ES-I3 (cell line): Measurements from ENCODE around the gene KIF9.
"Not testable (repeated sequence)": the region's sequence is repeated elsewhere in the genome, so short reads cannot be mapped to it uniquely, and the experiment has no call there.

Experiments
- H3K36me3 ChIP-seq: 2 replicates; pipeline ENCODE4 v1.6.1; 2013; ENCODE audit warnings: mild to moderate bottlenecking, low read length, control low read depth, moderate library complexity; ENCODE audit not compliant: insufficient read depth
- H3K4me1 ChIP-seq: 2 replicates; pipeline ENCODE4 v1.6.1; 2013; ENCODE audit warnings: mild to moderate bottlenecking, control low read depth, low read length; ENCODE audit not compliant: insufficient read depth
- H3K9ac ChIP-seq: 2 replicates; pipeline ENCODE4 v1.6.1; 2013; ENCODE audit warnings: low read depth, mild to moderate bottlenecking, low read length, moderate library complexity
- H3K9me3 ChIP-seq: 2 replicates; pipeline ENCODE4 v1.6.1; 2013; ENCODE audit warnings: mild to moderate bottlenecking, low read length, moderate library complexity; ENCODE audit not compliant: control insufficient read depth, insufficient read depth

Gene KIF9

GRCh38 chr3:47282424-47283192, at the start of gene KIF9, which contains the start of gene KLHL18:
TSS of gene KIF9 (minus strand) at chr3:47282799. CDS start at chr3:47277374, 5,425 bp downstream.
TSS of gene KLHL18 (plus strand) at chr3:47282944. CDS start at chr3:47282966, 22 bp downstream.
- no peaks in the 10 kb centered on the region for H3K9me3 ChIP-seq
- H3K9ac ChIP-seq = peak within 1 kb of the TSS; percentile 78
- no peaks in the 10 kb centered on the region for H3K4me1 ChIP-seq
- no peaks in the 10 kb centered on the region for H3K36me3 ChIP-seq

GRCh38 chr3:47324278-47324865, 41.8 kb upstream of the KIF9 start:
- H3K9me3 ChIP-seq = no peaks in the 10 kb centered on the region
- peaks cover 15% of the 10 kb centered on the region for H3K36me3 ChIP-seq
- no peaks in the 10 kb centered on the region; the same call in 1 of the 2 replicates for H3K4me1 ChIP-seq
- H3K9ac ChIP-seq = no peak overlapping the region

- Histone ChIP-seq H3K36me3 (peaks cover 14% of the 10 kb centered on the region), H3K4me1 (no peaks in the 10 kb centered on the region; the same call in 1 of the 2 replicates), H3K9ac (no peak overlapping the region), H3K9me3 (no peaks in the 10 kb centered on the region)
Measured at GRCh38 chr3:47323431-47324277, 41.1 kb upstream of the KIF9 start.

- Histone ChIP-seq H3K9ac (no peak overlapping the region), H3K9me3 (no peaks in the 10 kb centered on the region), H3K4me1 (peaks cover 6% of the 10 kb centered on the region), H3K36me3 (peaks cover 11% of the 10 kb centered on the region)
Measured at GRCh38 chr3:47319956-47320355, 37.4 kb upstream of the KIF9 start.

- H3K4me1 ChIP-seq = peaks cover 13% of the 10 kb centered on the region
- no peaks in the 10 kb centered on the region for H3K9me3 ChIP-seq
- no peak overlapping the region for H3K9ac ChIP-seq
- H3K36me3 ChIP-seq = peaks cover 11% of the 10 kb centered on the region
Measured at GRCh38 chr3:47318916-47319315, 36.3 kb upstream of the KIF9 start.

- peaks cover 13% of the 10 kb centered on the region for H3K4me1 ChIP-seq
- H3K9me3 ChIP-seq, H3K9ac ChIP-seq, H3K36me3 ChIP-seq: not testable (repeated sequence)
Measured at GRCh38 chr3:47316151-47316550, 33.6 kb upstream of the KIF9 start.

- Histone ChIP-seq H3K36me3 (0 out of 2 replicates have a peak, but pooled peaks cover 2% of the 10 kb centered on the region), H3K4me1 (peaks cover 13% of the 10 kb centered on the region), H3K9ac (no peak overlapping the region), H3K9me3 (no peaks in the 10 kb centered on the region)
Measured at GRCh38 chr3:47315069-47315647, 32.6 kb upstream of the KIF9 start.

GRCh38 chr3:47314056-47314764, 31.6 kb upstream of the KIF9 start:
- no peaks in the 10 kb centered on the region for H3K36me3 ChIP-seq
- H3K9ac ChIP-seq = no peak overlapping the region
- peaks cover 13% of the 10 kb centered on the region for H3K4me1 ChIP-seq

GRCh38 chr3:47313341-47314055, 30.9 kb upstream of the KIF9 start:
- Histone ChIP-seq H3K4me1 (peaks cover 13% of the 10 kb centered on the region), H3K9me3 (no peaks in the 10 kb centered on the region), H3K36me3 (no peaks in the 10 kb centered on the region), H3K9ac (no peak overlapping the region)

More at GRCh38 chr3:47314056-47314764, 31.6 kb upstream of the KIF9 start:
- H3K9me3 ChIP-seq = no peaks in the 10 kb centered on the region

- Histone ChIP-seq H3K9ac (no peak overlapping the region), H3K4me1 (peaks cover 12% of the 10 kb centered on the region), H3K9me3 (no peaks in the 10 kb centered on the region; the same call in 1 of the 2 replicates), H3K36me3 (no peaks in the 10 kb centered on the region)
Measured at GRCh38 chr3:47310391-47310790, 27.8 kb upstream of the KIF9 start.

- not testable (repeated sequence) for H3K4me1 ChIP-seq, H3K9ac ChIP-seq, H3K36me3 ChIP-seq, H3K9me3 ChIP-seq
Measured at GRCh38 chr3:47309231-47309630, 26.6 kb upstream of the KIF9 start.

- H3K9ac ChIP-seq = no peak overlapping the region
- H3K9me3 ChIP-seq = no peaks in the 10 kb centered on the region; the same call in 1 of the 2 replicates
- peaks cover 3% of the 10 kb centered on the region; the same call in 1 of the 2 replicates for H3K36me3 ChIP-seq
- H3K4me1 ChIP-seq = no peaks in the 10 kb centered on the region
Measured at GRCh38 chr3:47306022-47306421, 23.4 kb upstream of the KIF9 start.

- no peak overlapping the region for H3K9ac ChIP-seq
- H3K4me1 ChIP-seq = 0 out of 2 replicates have a peak, but pooled peaks cover 7% of the 10 kb centered on the region
- H3K9me3 ChIP-seq = no peaks in the 10 kb centered on the region; the same call in 1 of the 2 replicates
- peaks cover 3% of the 10 kb centered on the region; the same call in 1 of the 2 replicates for H3K36me3 ChIP-seq
Measured at GRCh38 chr3:47301456-47301855, 18.9 kb upstream of the KIF9 start.
